ENCODE data around the gene CD74.

CD74 gene

GRCh38 chr5:150402229-150402773, 10.4 kb downstream of the CD74 start:
- H3K27me3 ChIP-seq (ENCODE audit: control insufficient read depth, insufficient read depth, low read length, poor library complexity, severe bottlenecking), result no peaks in the 10 kb centered on the region
- H3K36me3 ChIP-seq (ENCODE audit: control insufficient read depth, insufficient read depth, low read length), result peaks cover 11% of the 10 kb centered on the region
- no peaks in the 10 kb centered on the region for H3K9me3 ChIP-seq (ENCODE audit: control insufficient read depth, low read length)
- WGBS, 2 experiments, result 94 to 96% methylated on average over 4 of the region's 4 CpGs
- H3K4me3 ChIP-seq (ENCODE audit: insufficient read depth, low read depth, low read length), result no peak overlapping the region
- no peak overlapping the region for H3K27ac ChIP-seq (ENCODE audit: insufficient read depth, low read depth, low read length, poor library complexity, severe bottlenecking)
- no peaks in the 10 kb centered on the region for H3K4me1 ChIP-seq (ENCODE audit: control insufficient read depth, insufficient read depth, low read length)

- Histone ChIP-seq H3K27me3 (ENCODE audit: control insufficient read depth, insufficient read depth, low read length, poor library complexity, severe bottlenecking) (no peaks in the 10 kb centered on the region), H3K9me3 (ENCODE audit: control insufficient read depth, low read length) (no peaks in the 10 kb centered on the region), H3K4me3 (ENCODE audit: insufficient read depth, low read depth, low read length) (no peak overlapping the region), H3K4me1 (ENCODE audit: control insufficient read depth, insufficient read depth, low read length) (no peaks in the 10 kb centered on the region), H3K27ac (ENCODE audit: insufficient read depth, low read depth, low read length, poor library complexity, severe bottlenecking) (no peak overlapping the region), H3K36me3 (ENCODE audit: control insufficient read depth, insufficient read depth, low read length) (peaks cover 17% of the 10 kb centered on the region)
- WGBS, 2 experiments, result 95 to 96% methylated on average over 11 of the region's 11 CpGs
These were observed 11.1 kb downstream of the CD74 start for GRCh38 chr5:150401376-150402228.

- no peak overlapping the region for H3K27ac ChIP-seq (ENCODE audit: insufficient read depth, low read depth, low read length, poor library complexity, severe bottlenecking)
- 82 to 94% methylated on average over 1 to 3 of the region's 3 CpGs for WGBS, 2 experiments
- no peak overlapping the region for H3K4me3 ChIP-seq (ENCODE audit: insufficient read depth, low read depth, low read length)
- no peaks in the 10 kb centered on the region for H3K9me3 ChIP-seq (ENCODE audit: control insufficient read depth, low read length)
- no peaks in the 10 kb centered on the region for H3K27me3 ChIP-seq (ENCODE audit: control insufficient read depth, insufficient read depth, low read length, poor library complexity, severe bottlenecking)
- H3K4me1 ChIP-seq (ENCODE audit: control insufficient read depth, insufficient read depth, low read length), result no peaks in the 10 kb centered on the region
- H3K36me3 ChIP-seq (ENCODE audit: control insufficient read depth, insufficient read depth, low read length), result peaks cover 23% of the 10 kb centered on the region
These were observed 11.7 kb downstream of the CD74 start for GRCh38 chr5:150401076-150401375.

- 95 to 96% methylated on average over 12 of the region's 12 CpGs for WGBS, 2 experiments
- peaks cover 24% of the 10 kb centered on the region for H3K36me3 ChIP-seq (ENCODE audit: control insufficient read depth, insufficient read depth, low read length)
- no peak overlapping the region for H3K27ac ChIP-seq (ENCODE audit: insufficient read depth, low read depth, low read length, poor library complexity, severe bottlenecking)
- H3K4me1 ChIP-seq (ENCODE audit: control insufficient read depth, insufficient read depth, low read length), result no peaks in the 10 kb centered on the region
- H3K9me3 ChIP-seq (ENCODE audit: control insufficient read depth, low read length), result no peaks in the 10 kb centered on the region
- H3K4me3 ChIP-seq (ENCODE audit: insufficient read depth, low read depth, low read length), result no peak overlapping the region
- H3K27me3 ChIP-seq (ENCODE audit: control insufficient read depth, insufficient read depth, low read length, poor library complexity, severe bottlenecking), result no peaks in the 10 kb centered on the region
These were observed 12.2 kb downstream of the CD74 start for GRCh38 chr5:150400316-150401075.

GRCh38 chr5:150399524-150400211, 13.0 kb downstream of the CD74 start:
- Histone ChIP-seq H3K4me1 (ENCODE audit: control insufficient read depth, insufficient read depth, low read length) (no peaks in the 10 kb centered on the region), H3K9me3 (ENCODE audit: control insufficient read depth, low read length) (no peaks in the 10 kb centered on the region), H3K4me3 (ENCODE audit: insufficient read depth, low read depth, low read length) (no peak overlapping the region), H3K27ac (ENCODE audit: insufficient read depth, low read depth, low read length, poor library complexity, severe bottlenecking) (no peak overlapping the region), H3K36me3 (ENCODE audit: control insufficient read depth, insufficient read depth, low read length) (peaks cover 24% of the 10 kb centered on the region), H3K27me3 (ENCODE audit: control insufficient read depth, insufficient read depth, low read length, poor library complexity, severe bottlenecking) (no peaks in the 10 kb centered on the region)
- WGBS, 2 experiments, result 95 to 97% methylated on average over 7 to 10 of the region's 11 CpGs

- no peaks in the 10 kb centered on the region for H3K27me3 ChIP-seq (ENCODE audit: control insufficient read depth, insufficient read depth, low read length, poor library complexity, severe bottlenecking)
- H3K4me3 ChIP-seq (ENCODE audit: insufficient read depth, low read depth, low read length), result no peak overlapping the region
- H3K4me1 ChIP-seq (ENCODE audit: control insufficient read depth, insufficient read depth, low read length), result no peaks in the 10 kb centered on the region
- H3K9me3 ChIP-seq (ENCODE audit: control insufficient read depth, low read length), result no peaks in the 10 kb centered on the region
- no peak overlapping the region for H3K27ac ChIP-seq (ENCODE audit: insufficient read depth, low read depth, low read length, poor library complexity, severe bottlenecking)
- WGBS, 2 experiments, result 90% methylated on average over 12 of the region's 12 CpGs
- H3K36me3 ChIP-seq (ENCODE audit: control insufficient read depth, insufficient read depth, low read length), result peaks cover 27% of the 10 kb centered on the region
These were observed 13.8 kb downstream of the CD74 start for GRCh38 chr5:150398722-150399523.

- H3K9me3 ChIP-seq (ENCODE audit: control insufficient read depth, low read length), result no peaks in the 10 kb centered on the region
- WGBS, 2 experiments, result 94 to 95% methylated on average over 13 of the region's 13 CpGs
- H3K27me3 ChIP-seq (ENCODE audit: control insufficient read depth, insufficient read depth, low read length, poor library complexity, severe bottlenecking), result no peaks in the 10 kb centered on the region
- H3K36me3 ChIP-seq (ENCODE audit: control insufficient read depth, insufficient read depth, low read length), result peaks cover 36% of the 10 kb centered on the region
- no peak overlapping the region for H3K4me3 ChIP-seq (ENCODE audit: insufficient read depth, low read depth, low read length)
- H3K4me1 ChIP-seq (ENCODE audit: control insufficient read depth, insufficient read depth, low read length), result no peaks in the 10 kb centered on the region
- H3K27ac ChIP-seq (ENCODE audit: insufficient read depth, low read depth, low read length, poor library complexity, severe bottlenecking), result no peak overlapping the region
These were observed 14.7 kb downstream of the CD74 start for GRCh38 chr5:150397782-150398721.

- H3K36me3 ChIP-seq (ENCODE audit: control insufficient read depth, insufficient read depth, low read length), result peaks cover 43% of the 10 kb centered on the region
- no peaks in the 10 kb centered on the region for H3K27me3 ChIP-seq (ENCODE audit: control insufficient read depth, insufficient read depth, low read length, poor library complexity, severe bottlenecking)
- WGBS, 2 experiments, result 94 to 95% methylated on average over 14 of the region's 14 CpGs
- H3K4me3 ChIP-seq (ENCODE audit: insufficient read depth, low read depth, low read length), result no peak overlapping the region
- H3K4me1 ChIP-seq (ENCODE audit: control insufficient read depth, insufficient read depth, low read length), result no peaks in the 10 kb centered on the region
- no peak overlapping the region for H3K27ac ChIP-seq (ENCODE audit: insufficient read depth, low read depth, low read length, poor library complexity, severe bottlenecking)
- no peaks in the 10 kb centered on the region for H3K9me3 ChIP-seq (ENCODE audit: control insufficient read depth, low read length)
These were observed 15.4 kb downstream of the CD74 start for GRCh38 chr5:150397146-150397781.
